ENCODE measurements around the gene KCTD17. TPM values are rescaled to one million over a fixed set of nuclear protein-coding genes. Genes with fewer than 3 reads are reported as not detected.

KCTD17 gene
- total RNA-seq, 1 donor from 2014 or later, result 35.3 TPM

DNA sequence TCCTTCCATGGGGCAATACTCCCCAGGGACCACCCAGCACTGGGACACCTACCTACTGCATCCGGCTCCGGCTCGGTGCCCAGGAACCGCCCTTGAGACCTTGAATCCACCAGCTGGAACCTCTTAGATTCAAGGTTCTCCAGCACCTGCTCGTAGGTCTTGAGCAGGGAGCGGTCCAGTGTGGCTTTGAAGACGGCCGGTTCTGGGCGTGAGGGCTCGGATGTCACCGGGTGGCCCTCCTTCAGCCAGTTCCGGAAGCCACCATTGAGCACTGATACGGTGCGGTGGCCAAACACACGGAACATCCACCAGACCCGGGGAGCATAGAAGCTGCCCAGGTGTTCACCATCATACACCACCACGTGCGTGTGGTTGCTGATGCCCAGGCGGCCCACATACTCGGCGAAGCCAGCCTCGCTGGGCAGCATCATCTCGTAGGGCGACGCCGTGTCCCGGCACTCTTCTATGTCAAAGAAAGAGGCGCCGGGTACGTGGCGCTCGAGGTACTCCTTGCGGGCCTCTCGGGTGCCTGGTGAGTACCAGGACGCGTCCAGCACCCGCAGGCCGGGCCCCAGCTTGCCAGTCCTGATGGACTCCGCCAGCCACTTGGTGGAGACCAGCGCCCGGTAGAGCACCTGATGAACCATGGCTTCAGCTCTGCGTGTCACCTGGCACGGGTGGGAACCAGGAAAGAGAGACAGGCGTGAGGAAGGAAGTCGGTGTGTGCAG lies 33.3 kb upstream of the KCTD17 start:
- no peak for TF ChIP-seq CTCF (IDR thresholded peaks at IDR 0.05; ENCODE audit: insufficient read depth, low read length, poor library complexity, severe bottlenecking)
- Histone ChIP-seq H3K4me3 (ENCODE audit: low read depth, low read length) (peak overlapping the region; percentile 84), H3K36me3 (ENCODE audit: control insufficient read depth, insufficient read depth, low read length) (peaks cover 3% of the 10 kb centered on the region), H3K27me3 (ENCODE audit: control insufficient read depth, insufficient read depth, low read length) (no peaks in the 10 kb centered on the region)
- no peak for DNase-seq (ENCODE audit: low read depth)

DNA sequence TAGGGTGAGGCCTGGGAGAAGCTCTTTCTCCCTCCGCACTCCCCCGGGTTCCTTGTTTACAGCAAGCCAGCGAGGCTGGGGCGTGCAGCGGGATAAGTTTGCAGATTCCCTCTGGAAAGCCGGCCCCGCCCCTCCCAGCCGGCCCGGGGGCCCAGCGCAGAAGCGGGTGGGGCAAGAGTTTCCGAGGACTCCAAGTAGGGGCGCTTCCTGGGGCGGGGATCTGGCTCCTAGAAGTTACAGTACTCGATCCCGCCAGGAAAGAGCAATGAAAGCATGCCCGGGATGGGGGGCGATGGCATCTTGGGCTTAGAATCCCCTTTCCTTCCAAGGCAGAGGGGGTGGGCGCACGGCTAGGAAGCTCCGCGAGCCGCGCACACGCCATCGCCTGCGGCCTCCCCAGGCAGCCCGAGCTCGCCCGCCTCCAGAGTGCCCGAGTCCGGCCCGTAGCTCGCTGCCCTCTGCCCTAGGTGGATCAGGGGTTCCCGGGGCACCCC lies 32.7 kb upstream of the KCTD17 start:
- no peak for TF ChIP-seq CTCF (IDR thresholded peaks at IDR 0.05; ENCODE audit: insufficient read depth, low read length, poor library complexity, severe bottlenecking)

GRCh38 chr22:37019309-37020191 lies 32.0 kb upstream of the KCTD17 start, which contains the start of the genes MPST and TST:
MPST (plus strand) TSS chr22:37019742; CDS start chr22:37019837, 95 bp downstream.
TST (minus strand) TSS chr22:37019447; CDS start chr22:37018732, 715 bp downstream.
- Histone ChIP-seq H3K36me3 (ENCODE audit: control insufficient read depth, insufficient read depth, low read length) (peaks cover 3% of the 10 kb centered on the region), H3K27me3 (ENCODE audit: control insufficient read depth, insufficient read depth, low read length) (no peaks in the 10 kb centered on the region), H3K4me3 (ENCODE audit: low read depth, low read length) (peak within 1 kb of the TSS; percentile 88)
- peak; percentile 3 for TF ChIP-seq CTCF (IDR thresholded peaks at IDR 0.05; ENCODE audit: insufficient read depth, low read length, poor library complexity, severe bottlenecking)
- DNase-seq (ENCODE audit: low read depth), result no peak

More for the DNA sequence above, 32.7 kb upstream of the KCTD17 start:
- Histone ChIP-seq H3K4me3 (ENCODE audit: low read depth, low read length) (peak overlapping the region; percentile 84), H3K27me3 (ENCODE audit: control insufficient read depth, insufficient read depth, low read length) (no peaks in the 10 kb centered on the region), H3K36me3 (ENCODE audit: control insufficient read depth, insufficient read depth, low read length) (peaks cover 3% of the 10 kb centered on the region)
- no peak for DNase-seq (ENCODE audit: low read depth)

- Histone ChIP-seq H3K27me3 (ENCODE audit: control insufficient read depth, insufficient read depth, low read length) (no peaks in the 10 kb centered on the region), H3K4me3 (ENCODE audit: low read depth, low read length) (peak overlapping the region; percentile 88), H3K36me3 (ENCODE audit: control insufficient read depth, insufficient read depth, low read length) (peaks cover 3% of the 10 kb centered on the region)
- no peak for TF ChIP-seq CTCF (IDR thresholded peaks at IDR 0.05; ENCODE audit: insufficient read depth, low read length, poor library complexity, severe bottlenecking)
- DNase-seq (ENCODE audit: low read depth), result no peak
Measured at GRCh38 chr22:37020192-37020479, 31.4 kb upstream of the KCTD17 start.

DNA sequence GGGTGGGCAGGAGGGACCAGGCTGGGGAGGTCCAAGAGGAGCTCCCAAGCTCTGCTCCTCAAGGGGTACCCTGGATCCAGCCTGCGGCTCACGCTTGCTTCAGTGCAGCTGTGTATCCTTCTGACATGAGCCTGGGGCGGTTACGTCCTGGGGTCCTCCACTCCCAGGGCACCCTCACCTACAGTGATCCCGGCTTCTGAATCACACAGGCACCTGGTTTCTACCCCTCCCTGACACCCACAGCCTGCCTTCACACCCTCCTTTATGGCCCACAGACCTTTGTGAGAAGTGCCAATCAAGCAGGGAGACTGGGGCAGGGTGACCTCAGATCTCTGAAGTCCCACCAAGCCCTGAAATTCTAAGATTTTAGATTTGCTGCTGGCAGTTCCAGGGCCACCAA lies 30.5 kb upstream of the KCTD17 start:
- no peak for DNase-seq (ENCODE audit: low read depth)

More for the DNA sequence above, 30.5 kb upstream of the KCTD17 start:
- H3K36me3 ChIP-seq (ENCODE audit: control insufficient read depth, insufficient read depth, low read length), result peaks cover 3% of the 10 kb centered on the region
- no peak overlapping the region for H3K4me3 ChIP-seq (ENCODE audit: low read depth, low read length)
- H3K27me3 ChIP-seq (ENCODE audit: control insufficient read depth, insufficient read depth, low read length), result no peaks in the 10 kb centered on the region
- TF ChIP-seq CTCF (IDR thresholded peaks at IDR 0.05; ENCODE audit: insufficient read depth, low read length, poor library complexity, severe bottlenecking), result no peak
